ENCODE data around the gene MIAT.

Gene MIAT

DNA sequence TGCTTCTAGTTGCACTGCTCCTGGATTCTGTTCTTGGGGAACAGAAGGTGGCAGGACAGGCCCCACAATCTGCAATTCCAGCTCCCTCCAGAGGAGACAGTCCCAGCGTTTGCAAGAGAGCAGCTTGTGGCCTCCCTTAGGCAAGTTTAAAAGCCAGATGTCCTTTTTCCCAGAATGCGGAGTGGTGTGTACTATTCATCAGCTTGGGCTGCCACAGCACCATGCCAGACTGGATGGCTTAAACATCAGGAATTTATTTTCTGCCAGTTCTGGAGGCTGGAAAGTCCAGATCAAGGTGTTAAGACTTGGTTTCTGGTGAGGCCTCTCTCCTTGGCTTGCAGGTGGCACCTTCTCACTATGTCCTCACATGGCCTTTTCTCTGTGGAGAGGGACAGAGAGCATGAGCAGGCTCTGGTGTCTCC lies 11.7 kb downstream of the MIAT start:
- DNase-seq (ENCODE audit: low read depth), result no peak

DNA sequence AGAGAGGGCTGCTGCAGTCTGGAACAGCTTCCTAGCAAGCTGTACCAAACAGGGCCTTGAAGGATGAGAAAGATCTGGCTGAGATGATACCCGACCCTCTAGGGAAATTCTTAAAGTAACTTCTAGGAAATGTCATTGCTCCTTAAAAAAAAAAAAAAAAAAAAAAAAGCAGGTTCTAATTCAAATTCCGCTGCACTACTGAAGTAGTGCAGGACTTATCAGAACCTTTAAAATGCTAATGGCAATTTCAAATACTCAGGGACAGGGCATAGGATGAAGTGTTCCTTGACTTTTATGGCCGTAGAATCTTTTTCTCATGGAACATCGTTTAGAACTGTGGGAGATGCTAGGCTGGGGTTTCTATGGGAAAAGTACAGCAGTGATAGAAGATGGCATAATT lies 13.1 kb downstream of the MIAT start:
- DNase-seq (ENCODE audit: low read depth), result no peak

DNA sequence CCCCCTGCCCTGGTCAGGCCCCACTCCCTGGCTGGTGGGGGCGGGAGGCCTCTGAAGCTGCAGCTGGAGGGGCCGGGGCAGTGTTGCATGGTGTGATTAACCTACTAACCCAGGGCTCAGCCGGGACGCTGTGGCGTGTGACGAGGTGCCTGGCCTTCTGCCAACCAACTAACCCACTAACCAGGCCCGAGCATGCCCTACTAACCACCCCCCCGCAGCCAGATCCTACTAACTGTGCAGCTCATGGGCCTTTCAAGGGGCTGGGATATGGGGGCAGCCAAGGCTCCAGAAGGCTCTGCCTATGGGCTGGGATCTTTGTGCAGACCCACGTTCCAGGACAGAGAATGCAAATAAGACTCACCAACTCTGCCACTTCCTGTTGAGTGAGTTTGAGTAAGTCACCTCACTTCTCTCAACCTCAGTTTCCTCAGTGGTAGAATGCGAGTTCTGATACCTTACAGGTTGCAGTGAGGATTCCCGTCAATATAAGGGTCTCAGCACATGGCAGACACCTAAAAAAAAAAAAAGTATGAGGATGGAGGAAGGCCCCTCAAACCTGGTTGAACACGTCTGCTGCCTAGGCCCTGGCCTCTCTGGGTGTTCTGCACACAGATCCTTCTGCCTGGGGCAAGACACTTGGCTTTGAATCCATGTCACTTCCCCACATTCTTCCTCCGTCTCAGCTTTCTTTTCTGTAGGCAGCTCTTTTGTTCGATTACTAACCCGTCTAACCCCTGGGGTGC lies 14.1 kb downstream of the MIAT start:
- DNase-seq (ENCODE audit: low read depth), result no peak

DNA sequence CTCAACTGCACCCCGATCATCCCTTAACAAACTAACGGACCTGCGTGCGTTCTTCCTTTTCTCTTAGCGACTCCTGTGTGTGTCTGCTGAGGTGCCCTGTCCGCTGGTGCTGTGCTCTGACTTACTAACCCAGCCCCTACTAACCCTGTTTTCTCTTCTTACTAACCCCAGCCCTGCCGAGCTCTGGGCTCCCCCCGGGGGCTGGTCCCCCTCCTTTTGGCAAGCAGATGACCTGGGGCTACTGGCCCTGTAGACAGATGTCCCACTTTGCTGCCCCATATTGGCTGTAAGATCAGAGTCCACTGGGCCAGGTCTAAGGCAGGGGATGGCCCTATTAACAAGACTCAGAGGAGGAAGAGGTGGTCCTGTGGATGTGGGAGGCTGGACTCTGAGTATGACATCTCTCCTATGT lies 14.7 kb downstream of the MIAT start:
- DNase-seq (ENCODE audit: low read depth), result no peak

DNA sequence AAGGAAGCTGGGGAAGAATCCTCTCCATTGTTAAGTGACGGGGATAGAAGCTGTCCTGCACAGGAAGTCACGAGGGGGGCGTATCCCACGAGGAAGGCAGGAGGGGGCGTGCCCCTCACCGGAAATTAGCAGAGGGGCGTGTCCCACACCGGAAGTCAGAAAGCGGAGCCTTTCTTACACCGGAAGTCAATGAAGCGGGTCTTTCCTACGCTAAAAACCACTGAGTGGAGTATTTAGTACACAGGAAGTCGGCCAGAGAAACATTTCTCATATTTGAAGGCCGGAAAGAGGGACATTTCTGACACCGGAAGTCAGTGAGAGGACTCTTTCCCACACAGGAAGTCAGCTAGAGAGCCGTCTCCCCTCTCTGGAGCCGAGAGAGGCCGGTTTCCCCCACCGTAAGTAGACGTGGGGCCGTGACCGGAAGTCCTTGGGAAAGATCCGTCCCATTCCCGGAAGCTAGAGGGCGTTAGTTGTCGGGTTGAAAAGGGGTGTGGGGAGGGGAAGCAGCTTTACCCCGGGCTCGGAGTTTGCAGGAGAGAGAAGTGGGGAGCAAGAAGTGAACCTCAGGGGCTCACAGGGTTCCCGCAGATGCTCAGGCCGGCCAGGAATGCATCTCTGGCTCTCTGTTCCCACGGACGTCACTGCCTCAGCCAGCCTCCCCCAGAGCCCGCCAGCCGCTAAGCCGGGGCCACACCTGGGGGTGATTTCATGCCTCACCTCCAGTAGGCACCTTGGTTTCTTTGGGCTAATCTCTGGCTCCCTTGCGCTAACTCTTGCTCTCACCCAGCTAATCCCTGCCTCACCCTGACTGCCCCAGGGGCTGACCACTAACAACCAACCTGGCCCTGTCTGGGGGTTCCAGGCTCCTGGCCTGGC lies 15.4 kb downstream of the MIAT start:
- peak; percentile 73 for DNase-seq (ENCODE audit: low read depth)

DNA sequence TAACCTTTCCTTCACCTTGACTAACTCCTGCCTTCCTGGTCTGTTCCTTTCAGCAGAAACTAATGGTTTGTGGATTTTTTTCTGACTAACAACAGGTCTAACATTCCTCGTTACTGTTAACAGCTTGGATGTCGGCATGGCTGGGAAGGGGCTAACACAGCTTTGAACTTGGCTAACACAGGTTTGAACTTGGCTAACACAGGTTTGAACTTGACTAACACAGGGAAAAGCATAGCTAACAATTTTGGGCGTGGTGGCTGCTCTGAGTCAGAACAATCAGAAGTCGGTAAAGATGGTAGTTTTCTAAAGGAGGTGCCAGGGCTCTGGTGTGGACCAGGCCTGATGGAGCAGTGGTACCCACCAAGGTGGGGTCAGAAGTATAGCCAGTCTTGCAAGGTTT lies 16.1 kb downstream of the MIAT start:
- no peak for DNase-seq (ENCODE audit: low read depth)

DNA sequence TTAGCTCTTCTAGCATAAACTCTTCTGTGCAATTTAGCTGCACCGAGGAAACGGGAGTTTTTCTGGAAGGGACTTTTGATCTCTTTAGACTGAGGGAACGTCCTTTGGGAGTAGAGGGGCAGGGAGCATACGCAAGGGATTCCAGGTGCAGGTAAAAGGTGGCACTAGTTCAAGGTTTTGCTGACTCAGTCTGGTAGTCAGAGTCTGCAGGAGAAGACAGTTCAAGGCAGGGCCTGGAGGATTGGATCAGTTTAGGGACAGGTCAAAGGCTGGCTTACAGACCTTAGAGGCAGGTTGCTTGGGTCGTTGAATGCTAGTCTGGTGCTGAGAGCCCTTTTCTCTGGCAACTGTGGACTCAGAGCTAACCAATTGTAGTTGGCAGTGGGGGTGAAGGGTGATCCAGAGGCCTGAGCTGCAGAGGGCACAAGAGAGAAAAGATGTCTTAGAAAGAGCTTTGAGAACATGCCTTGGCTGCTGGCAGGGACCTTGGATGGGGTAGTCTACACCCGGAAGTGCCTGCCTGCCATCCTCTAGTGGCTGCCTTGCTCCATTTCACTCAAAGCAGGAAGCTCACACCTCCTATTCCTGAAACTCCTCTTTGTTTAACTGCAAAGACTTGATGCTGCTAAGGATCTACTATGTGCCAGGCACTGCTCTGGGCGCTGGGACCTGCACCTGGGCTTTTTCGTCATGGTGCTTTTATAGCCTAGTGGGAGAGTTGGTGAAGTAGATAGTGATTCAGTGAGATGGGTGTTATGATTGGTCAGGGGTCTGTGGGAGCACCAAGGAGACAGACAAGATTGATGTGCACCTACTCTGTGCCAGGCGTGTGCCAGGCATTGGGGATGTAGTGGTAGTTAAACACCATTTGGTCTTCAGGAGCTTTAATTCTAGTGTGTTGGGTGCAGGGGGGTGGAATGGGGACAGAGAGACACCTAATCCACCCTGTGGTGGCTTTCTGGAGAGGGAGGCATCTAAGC lies 17.1 kb downstream of the MIAT start:
- DNase-seq (ENCODE audit: low read depth), result no peak

DNA sequence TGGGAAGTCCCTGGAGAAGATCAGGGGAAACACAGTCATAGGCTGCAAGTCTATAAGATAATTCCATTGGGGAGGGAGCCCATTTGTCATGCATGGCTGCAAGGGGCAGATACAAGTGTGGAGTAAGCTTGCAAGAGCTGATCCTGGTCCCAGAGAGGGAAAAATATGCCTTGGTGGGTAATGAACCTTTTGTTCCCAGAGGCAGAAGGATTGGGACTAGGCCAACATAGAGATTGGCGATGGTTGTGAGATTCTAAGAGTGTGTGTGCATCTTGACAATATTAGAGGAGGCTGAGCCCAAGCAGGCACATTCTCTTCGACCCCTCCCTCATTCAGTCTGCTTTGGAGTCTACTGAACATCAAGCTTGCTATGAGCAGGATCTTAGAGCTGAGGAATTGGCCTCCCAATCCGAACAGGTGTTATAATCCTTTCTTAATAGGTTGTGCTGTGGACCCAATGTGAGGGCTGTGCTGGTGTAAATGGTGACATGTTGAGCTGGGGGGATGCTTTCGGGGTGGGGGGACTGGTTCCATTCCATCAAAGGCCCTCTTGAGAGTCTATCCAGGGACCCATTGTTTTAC lies 18.4 kb downstream of the MIAT start:
- DNase-seq (ENCODE audit: low read depth), result no peak

DNA sequence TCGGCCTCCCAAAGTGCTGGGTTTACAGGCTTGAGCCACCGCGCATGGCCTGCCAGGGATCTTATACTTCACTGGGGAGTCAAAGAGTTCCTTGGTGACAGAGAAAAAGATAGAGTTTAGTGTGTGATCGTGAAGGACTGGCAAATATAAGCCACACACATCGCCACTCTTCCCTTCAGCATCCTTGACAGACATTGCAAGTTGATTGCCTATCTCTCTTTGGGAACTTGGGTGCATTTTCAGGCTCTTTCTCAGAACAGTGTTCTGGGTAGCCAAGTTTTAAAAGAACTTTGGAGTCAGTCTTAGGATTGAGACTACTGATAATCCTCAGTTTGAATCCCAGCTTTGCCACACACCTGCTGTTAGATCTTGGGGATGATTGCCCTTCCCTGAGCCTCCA lies 19.8 kb downstream of the MIAT start:
- no peak for DNase-seq (ENCODE audit: low read depth)

DNA sequence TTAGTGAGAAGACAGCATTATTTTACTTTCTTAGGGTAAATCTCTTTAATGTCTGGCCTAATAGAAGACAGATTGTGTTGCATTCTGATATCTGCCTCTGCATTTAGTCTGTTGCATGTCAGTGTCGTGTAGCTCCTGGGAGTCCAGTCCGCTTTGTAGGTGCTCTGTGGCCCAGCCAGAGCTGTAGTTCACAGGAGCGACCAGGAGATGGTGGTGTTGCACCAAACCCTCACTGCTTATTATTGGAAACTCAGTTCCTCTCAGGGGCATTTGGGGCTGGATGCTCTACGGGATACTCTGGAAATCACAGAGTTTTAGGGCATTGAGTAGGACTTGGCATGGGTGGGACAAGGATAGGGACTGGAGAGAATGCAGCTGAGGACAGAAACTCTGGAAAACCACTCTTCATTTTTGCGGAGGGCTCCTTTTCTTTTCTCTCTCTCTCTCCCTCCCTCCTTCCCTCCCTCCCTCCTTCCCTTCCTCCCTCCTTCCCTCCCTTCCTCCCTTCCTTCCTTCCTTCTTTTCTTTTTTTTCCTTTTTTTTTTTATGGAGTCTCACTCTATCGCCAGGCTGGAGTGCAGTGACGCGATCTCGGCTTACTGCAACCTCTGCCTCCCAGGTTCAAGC lies 21.7 kb downstream of the MIAT start:
- DNase-seq (ENCODE audit: low read depth), result no peak

DNA sequence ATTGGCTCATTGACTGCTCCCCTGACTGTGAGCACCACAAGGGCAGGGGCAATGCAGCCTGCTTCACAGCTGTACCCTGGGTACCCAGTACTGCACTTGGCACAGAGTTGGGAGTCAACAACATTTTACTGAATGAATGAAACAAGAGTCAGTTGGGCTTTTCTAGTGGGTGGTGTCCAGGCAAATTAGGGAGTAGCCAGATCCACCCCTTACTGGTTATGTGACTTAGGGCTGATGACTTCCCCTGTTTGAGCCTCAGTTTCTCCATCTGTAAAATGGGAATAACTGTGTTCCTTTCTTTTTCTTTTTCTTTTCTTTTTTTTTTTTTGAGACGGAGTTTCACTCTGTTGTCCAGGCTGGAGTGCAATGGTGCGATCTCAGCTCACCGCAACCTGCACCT lies 23.1 kb downstream of the MIAT start:
- DNase-seq (ENCODE audit: low read depth), result no peak

DNA sequence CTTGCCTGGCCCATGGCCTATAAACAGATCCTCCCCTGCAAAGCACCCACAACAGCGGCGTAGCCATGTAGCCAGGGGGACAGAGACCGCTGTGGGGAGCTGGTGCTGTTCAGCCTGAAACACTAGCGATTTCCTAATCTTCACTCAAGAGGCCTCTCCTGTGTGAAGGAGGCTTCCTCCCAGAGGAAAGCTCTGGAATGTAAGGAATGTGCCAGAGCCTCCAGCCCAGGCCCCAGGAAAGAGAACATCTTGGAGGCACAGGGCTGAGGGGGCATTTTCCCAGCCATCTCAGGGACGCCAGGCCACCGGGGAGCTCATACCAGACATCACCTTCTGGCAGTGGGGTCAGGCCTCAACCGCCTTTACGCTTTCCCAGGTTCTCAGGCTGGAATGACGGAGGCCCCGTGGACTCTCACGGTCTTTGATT lies 24.0 kb downstream of the MIAT start:
- peak; percentile 78 for DNase-seq (ENCODE audit: low read depth)

DNA sequence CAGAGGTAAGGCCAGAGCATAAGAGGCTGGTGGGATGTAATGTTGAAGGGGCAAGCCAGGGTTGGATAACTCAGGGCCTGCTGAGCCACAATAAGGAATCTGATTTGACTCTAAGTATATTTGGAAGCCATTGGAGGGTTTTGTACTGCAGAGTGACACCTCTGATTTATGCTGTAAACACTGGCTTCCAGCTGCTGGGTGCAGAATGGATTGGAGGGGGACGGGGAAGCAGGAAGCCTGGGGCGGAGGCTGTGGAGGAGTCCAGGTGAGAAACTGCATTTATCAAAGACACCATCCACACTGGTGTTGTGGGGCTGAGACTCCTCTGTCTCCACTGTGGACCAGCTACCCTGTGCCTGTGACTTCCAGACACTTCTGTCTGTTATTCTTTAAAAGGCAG lies 26.8 kb downstream of the MIAT start:
- DNase-seq (ENCODE audit: low read depth), result no peak

DNA sequence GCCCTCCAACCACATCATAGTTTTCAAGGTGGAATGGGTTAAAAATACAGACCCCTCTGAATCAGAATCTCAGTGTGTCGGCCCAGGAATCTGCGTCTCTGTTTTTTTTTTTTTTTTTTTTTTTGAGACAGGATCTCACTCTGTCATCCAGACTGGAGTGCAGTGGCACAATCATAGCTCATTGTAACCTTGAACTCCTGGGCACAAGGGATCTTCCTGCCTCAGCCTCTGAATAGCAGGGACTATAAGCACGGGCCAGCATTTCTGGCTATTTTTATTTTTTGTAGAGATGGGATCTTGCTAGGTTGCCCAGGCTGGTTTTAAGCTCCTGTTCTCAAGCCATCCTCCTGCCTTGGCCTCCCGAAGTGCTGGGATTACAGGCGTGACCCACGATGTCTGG lies 28.2 kb downstream of the MIAT start:
- no peak for DNase-seq (ENCODE audit: low read depth)

DNA sequence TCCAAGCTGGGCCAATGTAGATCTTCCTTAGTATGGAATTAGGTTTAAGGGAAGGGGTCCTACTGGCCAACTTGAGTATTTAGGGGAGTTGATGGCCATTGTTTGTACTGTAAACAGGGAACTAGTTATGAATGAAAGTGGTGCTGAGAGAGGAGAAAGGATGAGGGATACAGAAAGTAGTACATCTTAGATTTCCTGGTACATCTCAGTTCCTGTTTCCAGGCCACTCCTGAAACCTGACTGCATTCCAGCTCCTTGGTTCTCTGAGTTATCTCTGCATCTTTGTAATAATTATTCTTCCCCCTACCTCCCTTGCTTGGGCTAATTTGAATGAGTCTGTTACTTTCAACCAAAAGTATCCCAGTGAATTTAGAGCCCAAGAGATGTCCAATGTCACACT lies 30.1 kb downstream of the MIAT start:
- no peak for DNase-seq (ENCODE audit: low read depth)

DNA sequence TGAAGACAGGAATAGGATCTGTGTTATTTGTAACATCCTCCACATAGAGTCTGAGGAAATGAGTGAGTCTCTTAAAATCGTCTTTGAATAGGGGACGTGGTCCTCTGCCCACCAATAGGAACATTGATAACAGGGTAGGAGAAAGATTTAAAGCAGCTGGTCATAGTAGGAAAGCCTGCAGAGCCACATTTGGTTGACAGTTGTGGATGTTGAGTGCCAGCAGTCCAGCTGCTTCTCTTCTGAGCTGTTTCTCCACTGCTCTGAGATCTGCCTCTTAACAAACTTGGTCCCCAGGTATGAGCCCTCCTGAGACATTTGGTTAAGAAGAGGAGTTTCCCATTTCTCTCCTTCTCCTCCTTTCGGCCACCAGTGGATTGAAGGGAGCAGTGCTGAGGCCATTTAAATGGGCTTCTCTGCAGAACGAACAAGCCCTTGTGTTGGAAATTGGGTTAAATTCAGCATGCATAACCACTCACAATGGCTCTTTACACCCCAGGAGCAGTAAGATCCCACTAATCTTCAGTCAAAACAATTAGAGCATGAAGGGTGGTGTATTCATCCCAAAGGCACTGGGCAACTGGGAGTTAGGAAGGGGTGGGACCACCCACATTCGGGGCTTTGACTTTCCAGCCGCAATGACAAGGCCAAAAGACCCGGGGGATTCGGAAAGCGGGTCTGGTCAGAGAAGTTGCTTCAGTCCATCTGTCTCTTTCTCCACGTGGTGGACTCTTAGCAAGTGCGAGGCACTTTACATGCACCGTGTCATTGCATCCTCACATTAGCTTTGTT lies 32.3 kb downstream of the MIAT start:
- no peak for DNase-seq (ENCODE audit: low read depth)

DNA sequence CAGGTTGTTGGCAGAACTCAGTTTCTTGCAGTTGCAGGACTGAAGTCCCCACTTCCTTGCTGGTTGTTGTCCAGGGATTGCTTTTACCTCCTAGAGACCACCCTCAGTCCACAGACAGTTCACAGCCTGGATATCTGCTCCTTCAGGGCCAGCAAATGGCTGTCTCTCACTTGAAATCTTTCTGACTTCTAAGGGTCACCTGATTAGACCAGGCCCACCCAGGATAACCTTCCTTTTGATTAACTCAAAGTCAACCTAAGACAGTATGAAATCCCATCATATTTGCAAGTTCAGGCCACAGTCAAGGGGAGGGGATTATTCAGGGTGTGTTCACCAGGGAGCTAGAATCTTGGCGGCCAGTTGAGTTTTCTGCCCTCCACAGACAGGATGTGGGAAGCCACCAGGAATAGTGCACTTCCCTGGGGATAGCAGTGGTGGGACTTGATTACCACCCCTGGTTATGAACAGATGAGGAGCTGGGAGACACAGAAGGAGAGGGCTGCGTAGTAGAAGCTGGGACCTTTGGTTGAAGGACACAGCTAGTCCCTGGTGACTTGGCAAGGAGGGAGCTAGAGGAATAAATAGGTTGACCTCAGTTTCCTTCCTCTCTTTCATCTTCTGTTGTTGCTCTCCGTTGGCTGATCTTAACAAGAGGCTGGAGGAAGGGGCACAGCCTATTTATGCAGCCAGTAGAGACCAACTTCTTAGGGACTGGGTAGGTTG lies 33.4 kb downstream of the MIAT start:
- no peak for DNase-seq (ENCODE audit: low read depth)

DNA sequence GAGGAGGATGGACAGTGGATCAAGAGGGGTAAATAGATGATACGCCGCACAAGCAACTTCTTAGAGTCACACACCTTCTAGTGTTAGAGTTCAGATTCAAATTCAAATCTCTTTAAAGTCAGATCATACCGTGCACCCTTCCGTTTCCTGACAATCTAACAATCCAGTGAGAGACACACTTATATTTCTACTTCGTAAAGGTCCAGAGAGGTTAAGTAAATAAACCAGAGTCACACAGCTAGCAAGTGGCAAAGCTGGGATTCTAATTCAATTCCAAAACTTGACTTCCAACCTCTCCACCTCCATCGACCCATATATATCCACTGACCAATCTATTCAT lies 34.0 kb downstream of the MIAT start:
- DNase-seq (ENCODE audit: low read depth), result no peak

DNA sequence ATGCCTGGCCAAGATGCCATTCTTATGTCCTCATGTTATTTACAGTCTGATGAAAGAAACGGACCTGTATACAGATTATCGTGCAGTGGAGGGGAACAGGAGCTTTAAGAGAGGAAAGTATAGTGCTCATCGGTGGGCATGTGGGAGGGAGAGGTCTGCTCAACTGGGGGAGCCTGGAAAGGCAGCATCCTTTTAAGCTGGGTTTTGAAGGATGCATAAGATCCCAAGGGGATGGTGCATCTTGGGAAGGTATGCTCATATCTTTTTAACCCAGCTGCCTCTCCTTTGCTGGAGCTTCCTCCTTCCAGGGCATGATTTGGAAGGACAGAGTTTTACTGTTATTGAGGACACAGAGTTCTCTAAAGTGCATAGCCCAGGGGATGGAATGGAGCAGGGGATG lies 34.8 kb downstream of the MIAT start:
- DNase-seq (ENCODE audit: low read depth), result no peak

DNA sequence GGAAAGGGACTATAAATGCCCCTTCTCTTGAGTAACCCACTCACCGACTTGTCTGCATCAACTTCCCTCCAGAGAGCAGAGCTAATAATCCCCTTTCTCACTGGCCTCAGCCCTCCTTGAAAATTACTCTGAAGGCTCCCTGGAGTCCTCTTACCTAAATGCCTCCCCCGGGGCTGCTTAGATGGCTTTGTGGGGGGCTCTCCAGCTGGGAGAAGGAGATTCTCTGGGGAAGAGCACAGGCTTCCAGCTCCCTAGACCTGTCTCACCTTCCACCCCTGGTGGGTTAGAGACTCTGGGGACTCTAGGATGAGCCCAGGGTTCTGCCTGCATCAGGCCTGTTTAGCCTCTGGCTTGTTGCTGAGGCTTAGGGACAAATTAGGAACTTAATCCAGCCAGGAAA lies 39.8 kb downstream of the MIAT start:
- no peak for DNase-seq (ENCODE audit: low read depth)

Data from non-pigmented ciliary epithelial cell (primary cell).